ENCODE data around the gene KIF26B.
"Not testable (repeated sequence)": the region's sequence is repeated elsewhere in the genome, so short reads cannot be mapped to it uniquely, and the experiment has no call there.

KIF26B gene

DNA sequence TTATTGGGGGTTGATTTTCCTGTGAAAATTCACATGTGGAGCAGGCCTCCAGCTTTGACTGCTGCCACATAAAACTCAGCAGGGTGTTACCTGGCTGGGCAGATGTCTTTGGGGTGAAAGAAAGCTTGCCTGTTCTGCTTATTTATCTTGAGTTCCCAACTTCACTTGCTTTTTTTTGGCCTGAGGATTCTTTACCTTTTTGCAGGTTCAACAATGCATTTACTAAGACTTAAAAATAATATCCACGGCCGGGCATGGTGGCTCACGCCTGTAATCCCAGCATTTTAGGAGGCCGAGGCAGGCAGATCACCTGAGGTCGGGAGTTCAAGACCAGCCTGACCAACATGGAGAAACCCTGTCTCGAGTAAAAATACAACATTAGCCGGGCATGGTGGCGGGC is 509.1 kb downstream of the KIF26B start:
- H3K27ac ChIP-seq (ENCODE audit: low read depth, low read length) = no peak overlapping the region
- no peaks in the 10 kb centered on the region for H3K27me3 ChIP-seq (ENCODE audit: control insufficient read depth in 1 of 2, insufficient read depth in 2 of 2, low read length in 2 of 2)
- H3K4me1 ChIP-seq (ENCODE audit: insufficient read depth, low read length) = no peaks in the 10 kb centered on the region
- no peak overlapping the region for H3K9ac ChIP-seq (ENCODE audit: low read length)
- H3K9me3 ChIP-seq (ENCODE audit: low read length) = no peaks in the 10 kb centered on the region
- no peaks in the 10 kb centered on the region for H3K36me3 ChIP-seq (ENCODE audit: insufficient read depth, low read length)
- H3K4me3 ChIP-seq (ENCODE audit: low read depth in 1 of 2, low read length in 2 of 2) = no peak overlapping the region

DNA sequence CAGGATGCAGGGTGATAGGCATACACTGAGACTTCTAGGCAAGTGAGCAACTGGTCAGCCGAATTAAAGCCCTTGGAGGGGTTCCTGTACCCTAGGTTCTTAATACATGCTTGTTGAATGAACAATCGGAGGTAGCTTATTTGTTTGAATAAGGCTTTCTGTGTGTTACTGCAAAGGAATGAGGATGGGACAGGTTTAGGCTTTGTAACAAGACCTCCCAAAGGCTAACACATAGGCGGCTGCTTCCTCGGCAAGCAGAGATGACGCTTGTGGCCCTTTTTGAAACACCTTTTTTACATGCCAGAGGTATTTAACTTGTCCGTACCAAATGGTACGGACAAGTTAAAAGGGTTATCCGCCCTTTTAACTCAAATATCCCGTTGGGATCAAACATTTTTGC is 511.6 kb downstream of the KIF26B start:
- H3K9ac ChIP-seq (ENCODE audit: low read length) = no peak overlapping the region
- H3K4me1 ChIP-seq (ENCODE audit: insufficient read depth, low read length) = no peaks in the 10 kb centered on the region
- no peaks in the 10 kb centered on the region for H3K9me3 ChIP-seq (ENCODE audit: low read length)
- H3K27me3 ChIP-seq (ENCODE audit: control insufficient read depth in 1 of 2, insufficient read depth in 2 of 2, low read length in 2 of 2) = no peaks in the 10 kb centered on the region
- H3K4me3 ChIP-seq (ENCODE audit: low read depth in 1 of 2, low read length in 2 of 2) = no peak overlapping the region
- H3K27ac ChIP-seq (ENCODE audit: low read depth, low read length) = no peak overlapping the region
- no peaks in the 10 kb centered on the region for H3K36me3 ChIP-seq (ENCODE audit: insufficient read depth, low read length)

DNA sequence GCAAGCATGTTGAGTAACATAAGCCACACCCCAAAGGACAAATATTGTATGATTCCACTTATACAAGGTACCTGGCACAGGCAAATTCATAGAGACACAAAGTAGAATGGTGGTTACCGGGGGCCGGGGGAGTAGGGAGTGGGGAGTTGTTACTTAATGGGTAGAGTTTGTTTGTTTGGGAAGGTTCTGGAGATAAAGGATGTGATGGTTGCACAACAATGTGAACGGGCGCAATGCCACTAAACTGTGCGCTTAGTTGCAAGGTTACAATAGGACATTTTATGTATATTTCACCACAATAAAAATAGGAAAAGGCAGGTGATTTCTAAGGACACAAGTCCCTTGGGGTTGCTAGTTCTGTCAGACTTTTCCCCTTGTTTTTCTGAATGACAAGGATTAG is 516.6 kb downstream of the KIF26B start:
- Histone ChIP-seq H3K27me3 (ENCODE audit: control insufficient read depth in 1 of 2, insufficient read depth in 2 of 2, low read length in 2 of 2) (no peaks in the 10 kb centered on the region), H3K36me3 (ENCODE audit: insufficient read depth, low read length) (no peaks in the 10 kb centered on the region), H3K27ac (ENCODE audit: low read depth, low read length) (no peak overlapping the region), H3K9ac (ENCODE audit: low read length) (no peak overlapping the region), H3K4me1 (ENCODE audit: insufficient read depth, low read length) (no peaks in the 10 kb centered on the region), H3K4me3 (ENCODE audit: low read depth in 1 of 2, low read length in 2 of 2) (no peak overlapping the region), H3K9me3 (ENCODE audit: low read length) (no peaks in the 10 kb centered on the region)

DNA sequence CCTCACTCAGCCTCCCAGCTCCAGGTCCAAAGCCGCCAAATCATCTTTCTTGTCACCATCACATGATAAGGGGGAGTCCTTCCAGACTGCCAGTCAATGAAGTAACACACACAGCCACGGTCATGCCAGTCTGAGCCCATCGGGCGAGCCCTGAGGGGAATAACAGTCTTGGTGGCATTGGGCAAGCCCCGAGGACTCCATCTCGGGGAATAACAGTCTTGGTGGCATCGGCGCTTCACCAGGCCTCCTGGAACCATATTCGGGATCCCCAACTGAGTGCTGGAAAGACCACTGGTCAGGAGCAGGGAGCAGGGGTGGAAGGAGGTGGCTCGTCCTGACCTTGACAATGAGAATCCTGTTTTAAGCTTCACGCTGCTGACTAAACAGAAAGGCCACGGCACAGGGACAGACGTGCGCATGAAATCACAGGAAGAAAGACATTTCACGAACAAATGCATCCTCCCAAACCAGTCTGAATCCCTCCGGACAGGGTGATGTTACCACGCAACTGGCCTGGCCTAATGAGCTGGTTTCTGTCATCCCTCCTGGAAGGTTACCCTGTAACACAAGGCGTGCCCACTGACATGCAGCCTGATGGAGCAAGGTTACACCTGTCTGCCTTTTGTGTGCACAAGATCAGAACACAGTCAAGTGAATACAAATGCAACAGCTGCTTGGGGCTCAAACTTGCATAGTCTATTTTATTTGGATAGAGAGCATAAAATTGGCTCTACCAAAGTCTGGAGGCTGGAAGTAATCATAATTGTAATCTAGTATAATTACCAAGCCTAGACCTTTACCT is 517.4 kb downstream of the KIF26B start:
- Histone ChIP-seq H3K4me3 (ENCODE audit: low read depth in 1 of 2, low read length in 2 of 2) (no peak overlapping the region), H3K36me3 (ENCODE audit: insufficient read depth, low read length) (no peaks in the 10 kb centered on the region), H3K27ac (ENCODE audit: low read depth, low read length) (no peak overlapping the region), H3K9ac (ENCODE audit: low read length) (no peak overlapping the region), H3K27me3 (ENCODE audit: control insufficient read depth in 1 of 2, insufficient read depth in 2 of 2, low read length in 2 of 2) (no peaks in the 10 kb centered on the region), H3K9me3 (ENCODE audit: low read length) (no peaks in the 10 kb centered on the region), H3K4me1 (ENCODE audit: insufficient read depth, low read length) (no peaks in the 10 kb centered on the region)

DNA sequence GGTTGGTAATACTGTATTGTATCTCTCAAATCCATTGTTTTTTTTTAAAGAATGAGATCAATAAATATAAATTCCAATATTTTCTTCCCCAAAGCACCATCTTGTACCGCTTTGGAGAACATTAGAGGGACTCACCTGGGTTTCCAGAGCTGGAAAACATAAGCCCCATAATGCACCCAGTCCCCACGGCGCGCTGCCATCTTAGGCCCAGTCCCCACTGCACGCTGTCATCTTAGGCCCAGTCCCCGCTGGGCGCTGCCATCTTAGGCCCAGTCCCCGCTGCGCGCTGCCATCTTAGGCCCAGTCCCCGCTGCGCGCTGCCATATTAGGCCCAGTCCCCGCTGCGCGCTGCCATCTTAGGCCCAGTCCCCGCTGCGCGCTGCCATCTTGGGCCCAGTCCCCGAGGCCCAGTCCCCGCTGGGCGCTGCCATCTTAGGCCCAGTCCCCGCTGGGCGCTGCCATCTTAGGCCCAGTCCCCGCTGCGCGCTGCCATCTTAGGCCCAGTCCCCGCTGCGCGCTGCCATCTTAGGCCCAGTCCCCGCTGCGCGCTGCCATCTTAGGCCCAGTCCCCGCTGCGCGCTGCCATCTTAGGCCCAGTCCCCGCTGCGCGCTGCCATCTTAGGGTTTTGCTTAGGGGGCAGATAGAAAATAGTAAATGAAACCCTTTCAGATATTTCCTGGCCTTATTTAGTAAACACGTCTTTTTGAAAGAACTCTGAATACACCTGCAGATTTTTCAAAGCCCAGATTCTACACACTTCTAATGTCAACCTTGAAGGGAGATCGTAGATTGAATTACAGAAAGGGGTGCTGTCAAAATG is 518.3 kb downstream of the KIF26B start:
- H3K27ac ChIP-seq (ENCODE audit: low read depth, low read length); H3K9ac ChIP-seq (ENCODE audit: low read length); H3K9me3 ChIP-seq (ENCODE audit: low read length); H3K4me3 ChIP-seq (ENCODE audit: low read depth in 1 of 2, low read length in 2 of 2); H3K36me3 ChIP-seq (ENCODE audit: insufficient read depth, low read length); H3K27me3 ChIP-seq (ENCODE audit: control insufficient read depth in 1 of 2, insufficient read depth in 2 of 2, low read length in 2 of 2); H3K4me1 ChIP-seq (ENCODE audit: insufficient read depth, low read length): not testable (repeated sequence)

DNA sequence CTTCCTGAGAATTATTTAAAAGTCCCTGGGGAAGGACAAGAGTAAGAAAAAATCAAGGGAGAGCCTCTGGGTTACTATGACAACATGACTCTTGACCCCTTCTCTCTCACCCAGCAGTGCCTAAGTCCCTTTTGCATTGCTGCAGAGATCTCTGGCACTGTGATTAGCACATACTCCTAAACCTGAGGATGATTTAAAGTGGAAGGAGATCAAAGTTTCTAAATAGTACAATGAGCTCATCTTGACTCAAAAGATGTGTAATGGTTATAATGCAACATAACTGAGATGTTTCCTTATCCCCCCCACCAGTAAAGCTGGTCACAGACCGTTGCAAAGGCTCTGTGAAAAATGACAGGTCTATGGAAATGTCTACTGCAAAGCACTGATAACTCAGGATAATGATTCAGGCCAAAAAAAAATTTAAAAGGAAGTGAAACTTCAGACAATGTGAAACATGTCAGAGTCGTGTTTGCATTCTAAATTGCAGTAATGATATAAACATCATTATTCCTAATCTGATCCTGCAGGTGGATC is 519.2 kb downstream of the KIF26B start:
- no peaks in the 10 kb centered on the region for H3K9me3 ChIP-seq (ENCODE audit: low read length)
- H3K36me3 ChIP-seq (ENCODE audit: insufficient read depth, low read length) = no peaks in the 10 kb centered on the region
- no peaks in the 10 kb centered on the region for H3K4me1 ChIP-seq (ENCODE audit: insufficient read depth, low read length)
- no peaks in the 10 kb centered on the region for H3K27me3 ChIP-seq (ENCODE audit: control insufficient read depth in 1 of 2, insufficient read depth in 2 of 2, low read length in 2 of 2)
- H3K4me3 ChIP-seq (ENCODE audit: low read depth in 1 of 2, low read length in 2 of 2) = no peak overlapping the region
- H3K9ac ChIP-seq (ENCODE audit: low read length) = no peak overlapping the region
- no peak overlapping the region for H3K27ac ChIP-seq (ENCODE audit: low read depth, low read length)

DNA sequence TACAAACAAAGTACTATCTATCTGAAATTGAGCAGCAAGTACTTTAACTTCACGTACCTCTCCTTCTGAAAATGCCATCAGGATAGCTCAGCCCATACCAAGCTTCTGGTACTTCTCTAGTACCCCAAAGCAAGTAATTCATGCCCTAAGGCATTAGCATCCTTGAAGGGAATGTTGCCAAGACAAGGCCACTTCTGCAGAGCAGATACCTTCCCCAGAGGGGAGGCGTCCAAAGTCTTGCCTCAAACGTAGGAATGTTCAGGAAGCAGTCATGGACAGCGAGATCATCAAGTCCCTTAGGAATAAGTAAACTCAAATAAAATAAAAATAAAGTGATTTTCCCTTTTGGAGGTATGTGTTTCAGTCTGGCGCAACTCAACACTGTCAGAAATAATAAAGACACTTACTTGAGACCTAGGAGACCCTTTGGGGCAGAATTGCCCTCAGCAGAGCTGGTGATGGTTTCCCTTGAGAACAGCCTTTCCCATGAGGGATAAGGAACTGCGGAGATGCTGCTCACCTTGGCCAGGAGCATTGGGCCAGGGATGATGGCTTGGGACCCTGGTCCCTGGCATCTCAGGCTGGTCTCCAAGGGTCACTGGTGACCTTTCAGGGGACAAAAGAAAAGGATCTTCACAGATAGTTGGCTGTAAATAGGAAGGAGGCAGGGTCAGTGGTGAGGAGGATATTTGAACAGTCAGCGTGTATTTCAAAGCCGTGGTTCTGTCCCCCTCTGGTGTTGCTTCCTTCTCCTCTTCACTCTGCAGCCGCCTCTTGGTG is 522.9 kb downstream of the KIF26B start:
- Histone ChIP-seq H3K9me3 (ENCODE audit: low read length) (no peaks in the 10 kb centered on the region), H3K4me3 (ENCODE audit: low read depth in 1 of 2, low read length in 2 of 2) (no peak overlapping the region), H3K36me3 (ENCODE audit: insufficient read depth, low read length) (no peaks in the 10 kb centered on the region), H3K27me3 (ENCODE audit: control insufficient read depth in 1 of 2, insufficient read depth in 2 of 2, low read length in 2 of 2) (no peaks in the 10 kb centered on the region), H3K4me1 (ENCODE audit: insufficient read depth, low read length) (no peaks in the 10 kb centered on the region), H3K9ac (ENCODE audit: low read length) (no peak overlapping the region), H3K27ac (ENCODE audit: low read depth, low read length) (no peak overlapping the region)

DNA sequence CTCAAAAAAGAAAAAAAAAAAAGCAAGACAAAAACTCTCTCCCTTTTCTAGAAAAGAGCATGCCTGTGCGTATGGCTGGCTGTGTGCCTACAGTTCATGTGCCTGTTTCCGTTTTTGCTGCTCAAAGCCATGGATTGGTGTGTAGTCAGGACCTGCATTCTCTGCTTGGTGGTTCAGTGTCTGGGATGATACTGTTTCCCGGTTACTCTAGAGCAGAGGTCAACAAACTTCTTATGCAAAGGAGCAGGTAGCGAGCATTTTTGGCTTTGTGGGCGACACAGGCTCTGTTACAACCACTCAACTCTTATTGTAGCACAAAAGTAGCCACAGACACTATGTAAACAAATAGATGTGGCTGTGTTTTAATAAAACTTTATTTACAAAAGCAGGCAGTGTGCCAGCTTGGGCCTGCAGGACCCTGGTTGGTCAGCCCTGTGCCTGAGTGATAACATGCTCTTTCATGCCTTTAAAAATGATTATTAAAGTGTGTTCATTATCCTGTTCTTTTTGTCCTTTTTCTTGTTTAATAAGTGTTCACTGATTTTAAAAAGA is 524.2 kb downstream of the KIF26B start:
- Histone ChIP-seq H3K36me3 (ENCODE audit: insufficient read depth, low read length) (no peaks in the 10 kb centered on the region), H3K27ac (ENCODE audit: low read depth, low read length) (no peak overlapping the region), H3K4me3 (ENCODE audit: low read depth in 1 of 2, low read length in 2 of 2) (no peak overlapping the region), H3K27me3 (ENCODE audit: control insufficient read depth in 1 of 2, insufficient read depth in 2 of 2, low read length in 2 of 2) (no peaks in the 10 kb centered on the region), H3K4me1 (ENCODE audit: insufficient read depth, low read length) (peaks cover 12% of the 10 kb centered on the region), H3K9me3 (ENCODE audit: low read length) (no peaks in the 10 kb centered on the region), H3K9ac (ENCODE audit: low read length) (no peak overlapping the region)

DNA sequence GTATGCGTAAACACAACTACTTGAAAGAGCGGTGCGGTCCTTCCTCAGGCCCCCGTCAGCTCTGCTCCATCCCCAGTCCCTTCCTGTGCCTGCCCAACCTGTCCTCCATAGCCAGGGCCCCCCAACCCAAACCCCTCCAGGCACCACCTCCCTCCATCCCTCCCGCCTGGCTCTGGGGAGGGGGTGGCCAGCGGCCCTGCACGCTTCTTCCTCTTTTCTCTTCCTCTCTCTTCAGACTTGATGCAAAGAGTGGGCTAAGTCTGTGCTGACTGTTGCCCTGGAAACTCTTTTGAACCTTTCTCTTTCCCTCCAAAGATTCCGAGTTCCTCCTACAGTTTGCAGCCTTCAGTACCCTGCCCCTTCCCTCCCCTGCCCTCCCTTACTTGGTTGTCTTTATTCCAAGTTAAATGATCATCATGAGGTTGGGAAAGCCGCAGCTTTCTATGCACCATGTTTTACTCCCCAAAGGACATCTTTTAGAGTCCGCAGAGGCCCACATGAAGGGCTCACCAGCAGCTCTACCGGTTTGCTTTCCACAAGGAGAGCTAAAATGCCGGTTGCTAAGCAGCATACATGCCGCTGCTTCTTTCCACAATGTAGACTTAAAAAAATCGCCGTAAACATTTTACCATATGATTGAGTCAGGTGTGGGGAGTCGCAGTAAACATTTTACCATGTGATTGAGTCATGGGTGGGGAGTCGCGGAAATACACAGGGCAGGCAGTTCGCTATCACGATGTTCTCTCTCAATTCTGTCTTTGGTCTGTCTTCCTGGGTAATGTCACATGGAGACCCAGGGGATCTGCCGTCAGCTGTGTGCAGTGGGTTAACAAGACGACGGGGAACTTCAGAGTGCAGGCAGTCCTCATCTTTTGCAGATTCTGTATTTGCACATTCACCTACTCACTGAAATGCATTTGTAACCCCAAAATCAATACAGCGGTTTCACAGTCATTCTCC is 525.3 kb downstream of the KIF26B start:
- no peaks in the 10 kb centered on the region for H3K36me3 ChIP-seq (ENCODE audit: insufficient read depth, low read length)
- no peak overlapping the region for H3K9ac ChIP-seq (ENCODE audit: low read length)
- H3K9me3 ChIP-seq (ENCODE audit: low read length) = no peaks in the 10 kb centered on the region
- H3K4me3 ChIP-seq (ENCODE audit: low read depth in 1 of 2, low read length in 2 of 2) = no peak overlapping the region
- H3K4me1 ChIP-seq (ENCODE audit: insufficient read depth, low read length) = peaks cover 14% of the 10 kb centered on the region
- no peak overlapping the region for H3K27ac ChIP-seq (ENCODE audit: low read depth, low read length)
- H3K27me3 ChIP-seq (ENCODE audit: control insufficient read depth in 1 of 2, insufficient read depth in 2 of 2, low read length in 2 of 2) = no peaks in the 10 kb centered on the region

Data from muscle layer of colon (tissue), 2 donors.